SK-N-SH (cell line): ENCODE results near the gene SRGAP1.

ENCODE experiments used
- CHD2 ChIP-seq: fragments of 150-350 bp; IDR thresholded peaks from 2 replicates; pipeline ENCODE4 v1.6.1; 2018; ENCODE audit warnings: low read length; ENCODE audit not compliant: partially characterized antibody
- CTCF ChIP-seq: fragments of 200-600 bp; sonication (generic); IDR thresholded peaks from 2 replicates; pipeline ENCODE4 v1.6.1; 2017; ENCODE audit warnings: antibody characterized with exemption, mild to moderate bottlenecking, moderate library complexity
- EZH2phosphoT487 ChIP-seq: fragments of 200-600 bp; sonication (generic); IDR thresholded peaks from 2 replicates; pipeline ENCODE4 v1.6.1; 2017; ENCODE audit warnings: low read depth, mixed run types, mild to moderate bottlenecking, antibody characterized with exemption, moderate library complexity, borderline replicate concordance
- MAX ChIP-seq: IDR thresholded peaks from 2 replicates; pipeline ENCODE4 v1.4.0; 2012; ENCODE audit warnings: low read depth
- MXI1 ChIP-seq: IDR thresholded peaks from 2 replicates; pipeline ENCODE4 v1.6.1; 2012; ENCODE audit warnings: mild to moderate bottlenecking, low read depth, low read length, improper control_type of control experiment
- PBX3 ChIP-seq: IDR thresholded peaks from 2 replicates; pipeline ENCODE4; 2012
- POLR2AphosphoS5 ChIP-seq: IDR thresholded peaks from 2 replicates; pipeline ENCODE4 v1.6.1; 2012; ENCODE audit warnings: low read depth, low read length
- SIN3A ChIP-seq: IDR thresholded peaks from 2 replicates; pipeline ENCODE4 v1.6.1; 2012; ENCODE audit warnings: low read depth, mild to moderate bottlenecking, low read length, moderate library complexity, borderline replicate concordance
- SMC3 ChIP-seq: IDR thresholded peaks from 2 replicates; pipeline ENCODE4 v1.6.1; 2012; ENCODE audit warnings: low read depth, low read length, improper control_type of control experiment
- TAF1 ChIP-seq: IDR thresholded peaks from 2 replicates; pipeline ENCODE4 v1.6.1; 2012; ENCODE audit warnings: low read depth, mild to moderate bottlenecking, low read length, moderate library complexity, borderline replicate concordance
- TEAD4 ChIP-seq: IDR thresholded peaks from 2 replicates; pipeline ENCODE4 v1.4.0; 2012; ENCODE audit warnings: mild to moderate bottlenecking, borderline replicate concordance; ENCODE audit not compliant: insufficient read depth
- YY1 ChIP-seq: IDR thresholded peaks from 2 replicates; pipeline ENCODE4 v1.4.0; 2012; ENCODE audit warnings: low read depth, mild to moderate bottlenecking
- TF ChIP-seq, protein P1 (sequence below): IDR thresholded peaks from 2 replicates; pipeline ENCODE4 v1.4.0; 2012; ENCODE audit warnings: low read depth, borderline replicate concordance

- TF ChIP-seq CTCF (no peak), TEAD4 (no peak), EZH2phosphoT487 (no peak), PBX3 (no peak), YY1 (no peak), MAX (no peak), SIN3A (no peak), CHD2 (no peak), TAF1 (no peak), MXI1 (no peak), SMC3 (no peak), POLR2AphosphoS5 (no peak)
- TF ChIP-seq, protein P1, sequence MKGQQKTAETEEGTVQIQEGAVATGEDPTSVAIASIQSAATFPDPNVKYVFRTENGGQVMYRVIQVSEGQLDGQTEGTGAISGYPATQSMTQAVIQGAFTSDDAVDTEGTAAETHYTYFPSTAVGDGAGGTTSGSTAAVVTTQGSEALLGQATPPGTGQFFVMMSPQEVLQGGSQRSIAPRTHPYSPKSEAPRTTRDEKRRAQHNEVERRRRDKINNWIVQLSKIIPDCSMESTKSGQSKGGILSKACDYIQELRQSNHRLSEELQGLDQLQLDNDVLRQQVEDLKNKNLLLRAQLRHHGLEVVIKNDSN: no peak
These were observed 9.5 kb downstream of the SRGAP1 start for GRCh38 chr12:63853978-63854377.
